Cerebellar nuclear complex (tissue), 1 donor: ENCODE results near the gene KREMEN2.
A peak's percentile ranks its signal among the peaks of the same experiment; 100 is the strongest.
"Not testable (repeated sequence)": the region's sequence is repeated elsewhere in the genome, so short reads cannot be mapped to it uniquely, and the experiment has no call there.

Experiments
- DNase-seq, 2 experiments: peaks; one replicate each; lab custom pipeline; 2025; lab: John Stamatoyannopoulos, UW

The KREMEN2 gene, protein sequence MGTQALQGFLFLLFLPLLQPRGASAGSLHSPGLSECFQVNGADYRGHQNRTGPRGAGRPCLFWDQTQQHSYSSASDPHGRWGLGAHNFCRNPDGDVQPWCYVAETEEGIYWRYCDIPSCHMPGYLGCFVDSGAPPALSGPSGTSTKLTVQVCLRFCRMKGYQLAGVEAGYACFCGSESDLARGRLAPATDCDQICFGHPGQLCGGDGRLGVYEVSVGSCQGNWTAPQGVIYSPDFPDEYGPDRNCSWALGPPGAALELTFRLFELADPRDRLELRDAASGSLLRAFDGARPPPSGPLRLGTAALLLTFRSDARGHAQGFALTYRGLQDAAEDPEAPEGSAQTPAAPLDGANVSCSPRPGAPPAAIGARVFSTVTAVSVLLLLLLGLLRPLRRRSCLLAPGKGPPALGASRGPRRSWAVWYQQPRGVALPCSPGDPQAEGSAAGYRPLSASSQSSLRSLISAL

DNA sequence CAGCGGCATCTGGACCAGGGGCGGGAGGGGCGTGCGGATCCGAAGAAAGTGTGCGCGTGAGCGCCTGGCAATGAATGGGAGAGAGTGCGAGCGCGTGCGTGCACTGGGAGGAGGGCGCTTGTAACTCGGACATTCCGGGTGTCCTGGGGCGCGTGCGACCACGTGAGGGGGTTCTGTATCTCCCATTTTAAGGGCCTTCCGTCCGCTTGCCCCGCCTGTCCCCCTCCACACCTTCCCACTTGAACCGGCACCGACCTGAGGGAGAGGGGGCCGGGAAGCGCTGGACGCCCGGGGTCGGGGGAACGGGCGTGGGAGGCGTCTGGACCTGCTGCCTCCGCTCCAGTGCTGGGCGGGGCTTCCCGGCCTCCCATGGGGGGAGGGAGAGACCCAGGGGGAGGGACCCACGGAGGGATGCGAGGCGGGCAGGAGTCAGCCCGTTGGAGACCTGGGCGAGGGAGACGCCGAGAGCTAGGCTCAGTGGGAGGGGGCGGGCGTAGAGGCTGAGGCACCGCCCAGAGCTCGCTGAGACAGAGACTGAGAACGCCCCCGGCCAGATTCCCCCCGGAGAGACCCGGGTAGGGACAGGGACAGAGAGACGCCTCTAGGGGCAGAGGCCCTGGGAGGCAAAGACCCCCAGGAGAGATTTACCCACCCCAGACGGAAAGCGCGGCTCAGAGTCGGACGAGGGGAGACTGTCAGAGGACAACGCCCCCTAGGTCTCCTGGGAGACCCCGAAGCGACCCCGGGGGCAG, at the start of gene KREMEN2:
Gene KREMEN2 (plus strand): TSS at position 553 of the 752 bp plus-strand sequence. CDS start 246 bp downstream, outside the sequence.
- DNase-seq = no peak

DNA sequence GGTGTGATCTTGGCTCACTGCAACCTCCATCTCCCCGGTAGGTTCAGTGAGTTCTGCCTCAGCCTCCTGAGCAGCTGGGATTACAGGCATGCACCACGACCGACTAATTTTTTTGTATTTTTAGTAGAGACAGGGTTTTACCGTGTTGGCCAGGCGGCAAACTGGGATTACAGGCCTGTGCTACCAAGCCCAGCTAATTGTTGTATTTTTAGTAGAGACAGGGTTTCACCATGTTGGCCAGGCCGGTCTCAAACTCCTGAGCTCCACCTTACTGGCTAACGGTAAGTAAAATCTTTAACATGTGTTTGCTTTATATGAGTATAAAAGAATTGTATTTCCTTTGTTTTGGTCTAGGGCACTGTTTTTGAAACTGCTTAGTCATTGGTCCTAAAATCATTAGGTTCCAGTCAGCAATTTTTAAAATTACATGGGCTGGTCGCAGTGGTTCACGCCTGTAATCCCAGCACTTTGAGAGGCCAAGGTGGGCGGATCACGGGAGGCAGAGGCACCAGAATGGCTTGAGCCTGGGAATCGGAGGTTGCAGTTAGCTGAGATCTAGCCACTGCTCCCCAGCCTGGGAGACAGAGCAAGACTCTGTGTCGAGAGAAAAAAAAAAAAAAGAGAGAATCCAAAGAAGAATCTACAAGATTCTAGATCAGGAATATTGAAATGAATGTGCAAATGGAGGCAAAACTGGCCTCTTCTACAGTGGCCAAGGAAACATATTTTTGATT, 48.7 kb upstream of the KREMEN2 start:
- DNase-seq = no peak

DNA sequence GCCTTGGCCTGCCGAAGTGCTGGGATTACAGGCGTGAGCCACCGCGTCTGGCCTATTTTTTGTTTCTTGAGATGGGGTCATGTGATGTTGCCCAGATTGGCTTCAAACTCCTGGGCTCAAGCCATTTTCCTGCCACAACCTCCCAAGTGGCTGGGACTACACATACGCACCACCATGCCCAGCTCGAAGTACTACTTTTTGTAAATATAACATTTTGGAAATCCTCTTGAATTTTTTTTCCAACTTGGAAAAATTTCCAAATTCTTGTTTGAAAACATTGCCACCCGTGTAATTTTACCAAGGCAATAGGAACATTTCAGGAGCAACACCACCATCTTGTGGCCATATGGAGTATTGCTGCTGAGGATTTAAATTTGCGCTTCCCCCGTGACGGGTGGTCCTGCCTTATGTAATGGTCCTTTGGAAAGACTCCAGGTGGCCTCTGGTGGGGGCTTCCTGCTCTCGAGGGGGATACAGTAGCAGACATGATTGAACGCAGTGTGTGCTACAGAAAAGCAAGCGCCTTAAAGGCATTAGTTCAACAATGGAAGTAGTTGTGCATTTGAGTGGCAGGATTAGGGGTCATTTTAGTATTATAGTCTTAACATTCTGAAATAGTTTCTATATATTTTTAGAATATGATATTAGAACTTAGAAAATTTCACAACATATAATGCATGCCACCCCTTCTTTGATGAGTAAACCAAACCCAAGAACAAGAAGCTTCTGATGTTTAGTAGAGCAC, 44.4 kb upstream of the KREMEN2 start:
- peak in 1 of 2 experiments; percentile 62 for DNase-seq

DNA sequence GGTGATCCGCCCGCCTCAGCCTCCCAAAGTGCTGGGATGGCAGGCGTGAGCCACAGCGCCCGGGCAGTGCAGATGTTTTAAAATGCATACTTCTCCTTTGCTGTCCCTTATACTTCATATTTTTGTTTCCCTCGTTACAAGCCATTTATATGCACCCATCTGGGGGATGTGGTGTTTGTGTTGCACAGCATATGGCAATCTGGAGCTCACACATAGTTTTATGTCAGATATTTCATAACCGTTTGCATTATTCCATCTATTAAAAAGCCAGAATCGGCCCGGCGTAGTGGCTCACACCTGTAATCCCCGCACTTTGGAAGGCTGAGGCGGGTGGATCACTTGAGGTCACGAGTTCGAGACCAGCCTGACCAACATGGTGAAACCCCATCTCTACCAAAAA, 40.6 kb upstream of the KREMEN2 start:
- DNase-seq = no peak

DNA sequence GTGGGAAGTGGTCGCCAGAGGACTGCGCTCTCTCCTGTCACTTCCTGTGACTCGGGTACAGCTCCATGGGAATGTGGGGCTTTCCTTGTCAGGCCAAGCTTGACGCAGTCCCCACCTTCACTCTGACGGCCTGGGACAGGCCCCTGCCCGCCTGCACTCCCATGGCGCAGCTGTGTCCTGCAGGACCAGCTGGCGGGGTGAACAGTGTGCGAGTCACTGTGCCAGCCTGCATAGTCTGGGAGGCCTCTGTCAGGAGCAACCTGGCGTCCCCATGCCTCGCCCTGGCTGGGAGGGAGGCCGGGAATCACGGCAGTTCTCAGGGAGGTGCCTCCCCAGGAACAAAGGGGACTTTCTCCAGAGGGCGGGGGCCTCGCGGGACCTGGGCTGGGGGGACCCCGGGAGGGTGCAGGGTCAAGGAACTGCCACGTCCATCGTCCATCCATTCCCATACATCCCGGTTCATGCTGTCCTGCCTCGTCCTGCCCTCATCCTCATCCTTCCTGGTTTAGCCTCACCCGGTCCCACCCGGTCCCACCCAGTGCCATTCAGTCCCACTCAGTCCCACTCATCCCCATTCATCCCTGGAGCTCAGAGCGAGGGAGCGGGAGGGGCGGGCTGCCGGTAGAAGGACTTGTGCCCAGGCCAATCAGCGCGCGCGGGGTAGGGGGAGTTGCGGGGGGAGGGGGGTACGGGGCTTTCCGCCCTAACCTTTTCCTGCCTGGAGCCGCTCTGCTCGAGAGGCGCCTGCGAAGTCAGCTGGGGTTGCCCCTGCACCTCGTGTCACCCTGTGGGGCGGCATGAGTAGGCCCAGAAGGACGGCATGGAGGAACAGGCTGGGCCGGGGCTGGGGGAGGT, 38.9 kb upstream of the KREMEN2 start:
- DNase-seq = no peak

DNA sequence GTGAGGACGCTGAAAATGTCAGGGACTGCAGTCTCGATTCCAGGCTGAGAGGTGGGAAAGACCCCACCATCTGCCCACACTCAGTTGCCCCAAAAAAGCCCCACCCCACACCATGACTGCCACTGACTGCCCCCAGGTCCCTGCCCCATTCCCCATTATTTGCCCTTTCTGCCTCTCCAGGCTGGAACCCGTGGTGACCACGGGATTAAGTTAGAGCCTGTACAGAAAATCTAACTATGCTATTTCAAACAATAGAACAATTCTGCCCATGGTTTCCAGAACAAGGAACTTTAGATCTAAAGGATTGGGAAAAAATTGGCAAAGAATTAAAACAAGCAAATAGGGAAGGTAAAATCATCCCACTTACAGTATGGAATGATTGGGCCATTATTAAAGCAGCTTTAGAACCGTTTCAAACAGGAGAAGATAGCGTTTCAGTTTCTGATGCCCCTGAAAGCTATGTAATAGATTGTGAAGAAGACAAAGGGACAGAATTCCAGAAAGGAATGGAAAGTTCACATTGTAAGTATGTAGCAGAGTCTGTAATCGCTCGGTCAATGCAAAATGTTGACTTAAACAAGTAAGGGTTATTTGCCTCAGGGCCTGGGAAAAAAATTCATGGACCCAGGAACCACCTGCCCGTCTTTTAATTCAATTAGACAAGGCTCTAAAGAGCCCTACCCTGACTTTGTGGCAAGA, 38.0 kb upstream of the KREMEN2 start:
- no peak for DNase-seq

DNA sequence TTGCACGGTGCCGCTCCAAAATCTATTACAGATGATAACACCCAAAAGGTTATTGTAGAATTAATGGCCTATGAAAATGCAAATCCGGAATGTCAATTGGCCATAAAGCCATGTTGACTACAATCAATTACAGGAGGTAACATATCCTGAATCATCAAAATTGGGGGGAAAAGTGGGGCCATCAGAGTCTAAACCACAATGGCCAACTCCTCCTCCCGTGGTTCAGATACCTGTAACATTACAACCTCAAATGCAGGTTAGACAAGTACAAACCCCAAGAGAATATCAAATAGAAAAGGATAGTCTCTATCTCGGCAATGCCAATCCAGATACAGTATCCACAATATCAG, 37.5 kb upstream of the KREMEN2 start:
- no peak for DNase-seq

DNA sequence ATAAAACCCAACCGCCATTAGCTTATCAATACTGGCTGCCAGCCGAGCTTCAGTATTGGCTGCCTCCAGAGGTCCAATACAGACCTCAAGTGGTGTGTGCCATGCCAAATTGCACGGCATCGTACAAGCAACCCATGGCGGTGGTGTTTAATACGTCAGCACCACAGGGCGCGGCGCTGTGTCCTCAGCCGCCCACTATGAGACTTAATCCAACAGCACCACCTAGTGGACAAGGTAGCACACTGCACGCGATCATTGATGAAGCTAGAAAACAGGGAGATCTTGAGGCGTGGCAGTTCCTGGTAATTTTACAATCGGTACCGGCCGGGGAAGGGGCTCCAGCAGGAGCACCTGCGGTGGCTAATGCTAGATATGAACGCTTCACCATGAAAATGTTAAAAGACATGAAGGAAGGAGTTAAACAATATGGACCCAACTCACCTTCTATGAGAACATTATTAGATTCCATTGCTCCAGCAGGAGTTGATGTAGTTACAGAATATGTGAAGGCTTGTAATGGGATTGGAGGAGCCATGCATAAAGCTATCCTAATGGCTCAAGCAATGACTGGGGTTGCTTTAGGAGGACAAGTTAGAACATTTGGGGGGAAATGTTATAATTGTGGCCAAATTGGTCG, 36.9 kb upstream of the KREMEN2 start:
- DNase-seq = peak in 1 of 2 experiments; percentile 49

DNA sequence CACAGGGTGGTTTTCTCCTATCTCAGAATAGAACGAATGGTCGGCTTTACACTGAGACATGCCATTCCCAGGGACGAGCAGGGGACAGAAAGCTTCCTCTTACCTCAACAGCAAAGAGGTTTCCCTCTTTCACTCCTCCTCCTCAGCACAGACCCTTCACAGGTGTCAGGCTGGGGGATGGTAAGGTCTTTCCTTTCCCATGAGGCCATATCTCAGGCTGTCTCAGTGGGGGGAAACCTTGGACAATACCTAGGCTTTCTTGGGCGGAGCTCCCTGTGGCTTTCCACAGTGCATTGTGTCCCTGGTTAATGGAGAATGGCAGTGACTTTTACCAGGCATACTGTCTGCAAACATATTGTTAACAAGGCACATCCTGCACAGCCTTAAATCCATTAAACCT, 35.9 kb upstream of the KREMEN2 start:
- not testable (repeated sequence) for DNase-seq

DNA sequence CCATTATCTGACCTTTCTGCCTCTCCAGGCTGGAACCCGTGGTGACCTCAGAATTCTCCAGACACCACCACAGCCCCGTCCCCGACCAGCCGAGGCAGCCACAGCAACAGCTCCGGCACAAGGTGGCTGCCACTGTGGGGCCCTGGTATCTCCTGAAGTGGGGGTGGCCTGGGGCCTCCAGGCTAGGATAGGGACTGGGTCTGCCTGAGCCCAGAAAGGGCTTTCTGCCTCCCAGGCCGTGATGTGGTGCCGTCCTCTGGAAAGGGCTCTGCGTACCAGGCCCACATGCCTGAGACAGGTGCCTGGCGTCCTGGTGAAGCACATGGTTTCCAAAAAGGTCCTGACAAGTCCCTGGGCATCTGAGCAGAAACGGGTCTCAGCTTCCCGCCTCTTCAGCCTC, 35.3 kb upstream of the KREMEN2 start:
- DNase-seq = no peak

DNA sequence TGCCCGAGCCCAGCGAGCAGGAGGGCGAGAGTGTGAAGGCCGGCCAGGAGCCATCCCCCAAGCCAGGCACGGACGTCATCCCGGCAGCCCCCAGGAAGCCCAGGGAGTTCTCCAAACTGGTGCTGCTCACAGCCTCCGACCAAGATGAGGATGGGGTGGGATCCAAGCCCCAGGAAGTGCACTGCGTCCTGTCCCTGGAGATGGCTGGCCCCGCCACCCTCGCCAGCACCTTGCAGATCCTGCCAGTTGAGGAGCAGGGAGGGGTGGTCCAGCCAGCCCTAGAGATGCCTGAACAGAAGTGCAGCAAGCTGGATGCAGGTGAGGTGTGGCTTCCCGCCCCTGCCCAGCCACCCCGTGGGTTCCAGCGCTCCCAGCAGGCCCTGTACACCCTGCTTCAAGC, 34.4 kb upstream of the KREMEN2 start:
- DNase-seq = no peak

DNA sequence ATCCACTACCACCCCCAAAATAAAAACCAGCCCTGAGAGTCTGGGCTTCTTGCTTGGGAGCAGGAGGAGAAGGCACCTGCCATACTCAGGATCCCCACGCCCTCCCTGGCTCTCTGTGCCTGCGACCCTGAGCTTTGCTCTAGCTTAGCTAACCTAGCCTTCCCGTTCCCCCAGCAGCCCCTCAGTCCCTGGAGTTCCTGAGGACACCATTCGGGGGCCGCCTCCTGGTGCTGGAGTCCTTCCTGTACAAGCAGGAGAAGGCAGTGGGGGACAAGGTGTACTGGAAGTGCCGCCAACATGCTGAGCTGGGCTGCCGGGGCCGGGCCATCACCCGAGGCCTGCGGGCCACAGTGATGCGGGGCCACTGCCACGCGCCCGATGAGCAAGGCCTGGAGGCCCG, 33.8 kb upstream of the KREMEN2 start:
- no peak for DNase-seq

DNA sequence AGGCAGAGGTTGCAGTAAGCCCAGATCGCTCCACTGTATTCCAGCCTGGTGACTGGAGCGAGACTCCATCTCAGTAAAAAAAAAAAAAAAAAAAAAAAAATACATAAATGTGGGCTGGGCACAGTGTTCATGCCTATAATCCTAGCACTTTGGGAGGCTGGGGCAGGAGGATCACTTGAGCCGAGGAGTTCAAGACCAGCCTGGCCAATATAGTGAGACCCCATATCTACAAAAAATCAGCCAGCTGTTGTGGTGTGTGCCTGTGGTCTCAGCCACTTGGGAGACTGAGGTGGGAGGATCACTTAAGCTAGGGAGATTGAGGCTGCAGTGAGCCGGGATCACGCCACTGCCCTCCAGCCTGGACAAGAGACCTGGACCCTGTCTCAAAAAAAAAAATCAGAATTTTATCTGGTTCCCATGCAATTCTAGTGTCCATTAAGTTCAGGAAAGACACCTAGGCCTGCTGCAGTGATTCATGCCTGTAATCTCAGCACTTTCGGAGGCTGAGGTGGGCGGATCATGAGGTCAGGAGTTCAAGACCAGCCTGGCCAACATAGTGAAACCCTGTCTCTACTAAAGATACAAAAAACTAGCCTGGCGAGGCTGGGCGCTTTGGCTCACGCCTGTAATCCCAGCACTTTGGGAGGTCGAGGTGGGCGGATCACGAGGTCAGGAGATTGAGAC, 32.7 kb upstream of the KREMEN2 start:
- DNase-seq = not testable (repeated sequence)

DNA sequence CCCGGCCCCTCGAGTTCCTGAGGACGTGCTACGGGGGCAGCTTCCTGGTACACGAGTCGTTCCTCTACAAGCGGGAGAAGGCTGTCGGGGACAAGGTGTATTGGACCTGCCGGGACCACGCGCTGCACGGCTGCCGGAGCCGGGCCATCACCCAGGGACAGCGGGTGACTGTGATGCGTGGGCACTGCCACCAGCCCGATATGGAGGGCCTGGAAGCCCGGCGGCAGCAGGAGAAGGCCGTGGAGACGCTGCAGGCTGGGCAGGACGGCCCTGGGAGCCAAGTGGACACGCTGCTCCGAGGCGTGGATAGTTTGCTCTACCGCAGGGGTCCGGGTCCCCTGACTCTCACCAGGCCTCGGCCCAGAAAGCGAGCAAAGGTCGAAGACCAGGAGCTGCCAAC, 30.9 kb upstream of the KREMEN2 start:
- no peak for DNase-seq

DNA sequence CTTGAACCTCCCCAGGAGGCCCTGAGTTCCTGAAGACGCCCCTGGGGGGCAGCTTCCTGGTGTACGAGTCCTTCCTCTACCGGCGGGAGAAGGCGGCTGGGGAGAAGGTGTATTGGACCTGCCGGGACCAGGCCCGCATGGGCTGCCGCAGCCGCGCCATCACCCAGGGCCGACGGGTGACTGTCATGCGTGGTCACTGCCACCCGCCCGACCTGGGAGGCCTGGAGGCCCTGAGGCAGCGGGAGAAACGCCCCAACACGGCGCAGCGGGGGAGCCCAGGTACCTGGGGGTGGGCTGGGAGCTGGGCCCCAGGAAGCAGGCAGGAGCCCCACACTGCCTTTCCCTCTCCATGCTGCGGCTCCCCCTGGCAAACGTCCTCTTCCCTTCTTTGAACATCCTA, 30.4 kb upstream of the KREMEN2 start:
- DNase-seq = no peak

DNA sequence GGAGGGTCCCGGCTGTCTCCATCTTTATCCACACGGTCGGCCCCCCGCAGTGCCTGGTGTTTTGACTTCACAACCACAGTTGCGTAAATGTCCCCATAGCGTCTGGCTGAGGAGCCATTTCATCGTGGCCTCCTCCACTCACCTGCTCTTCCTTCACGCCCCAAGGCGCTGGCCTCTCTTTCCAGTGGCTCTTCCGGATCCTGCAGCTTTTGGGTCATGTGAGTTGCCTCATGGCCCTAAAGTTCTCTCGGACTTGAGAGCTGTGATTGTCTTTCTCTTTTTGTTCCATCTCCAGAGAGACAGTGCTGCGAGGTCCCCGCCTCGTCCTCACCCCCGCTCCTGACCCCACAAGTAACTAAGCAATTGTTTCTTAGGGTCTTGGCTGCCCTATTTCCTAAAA, 29.6 kb upstream of the KREMEN2 start:
- DNase-seq = no peak

DNA sequence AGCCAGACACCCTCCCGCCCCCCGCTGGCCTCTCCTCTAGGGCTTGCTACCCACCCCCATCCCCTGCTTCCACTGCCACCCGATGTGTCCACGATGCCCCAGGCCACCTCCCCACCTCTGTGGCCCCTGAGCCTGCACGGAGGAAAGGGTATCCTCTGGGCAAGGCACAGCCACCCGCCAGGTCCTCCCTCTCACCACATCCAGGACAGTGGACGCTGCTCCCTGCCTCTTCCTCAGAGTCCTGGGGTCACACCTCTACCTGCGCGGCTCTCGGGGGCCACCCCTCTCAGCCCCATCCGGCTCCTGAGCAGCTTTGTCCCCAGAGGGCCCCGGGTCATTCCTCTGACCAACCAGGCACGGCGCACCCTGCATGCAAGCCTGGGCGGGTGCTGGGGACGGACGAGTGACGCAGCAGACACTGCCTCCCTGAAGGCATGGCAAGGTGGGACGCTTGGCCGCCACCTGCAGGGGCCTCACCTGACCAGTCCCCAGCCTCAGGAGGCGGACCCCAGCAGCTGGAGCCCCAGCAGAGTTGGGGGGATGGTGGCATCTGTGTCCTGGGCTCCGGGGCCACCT, 27.6 kb upstream of the KREMEN2 start:
- no peak for DNase-seq

DNA sequence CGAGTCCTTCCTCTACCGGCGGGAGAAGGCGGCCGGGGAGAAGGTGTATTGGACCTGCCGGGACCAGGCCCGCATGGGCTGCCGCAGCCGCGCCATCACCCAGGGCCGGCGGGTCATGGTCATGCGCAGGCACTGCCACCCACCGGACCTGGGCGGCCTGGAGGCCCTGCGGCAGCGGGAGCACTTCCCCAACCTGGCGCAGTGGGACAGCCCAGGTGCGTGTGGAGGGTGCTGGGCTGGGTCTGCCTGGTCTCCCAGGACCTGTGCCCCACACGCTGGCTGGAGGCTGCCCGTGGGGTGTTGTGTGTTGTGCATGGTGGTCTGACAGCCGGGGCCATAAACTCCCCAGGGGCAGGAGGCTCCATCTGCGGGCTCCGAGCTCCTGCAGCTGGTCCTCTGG, 26.9 kb upstream of the KREMEN2 start:
- no peak for DNase-seq

DNA sequence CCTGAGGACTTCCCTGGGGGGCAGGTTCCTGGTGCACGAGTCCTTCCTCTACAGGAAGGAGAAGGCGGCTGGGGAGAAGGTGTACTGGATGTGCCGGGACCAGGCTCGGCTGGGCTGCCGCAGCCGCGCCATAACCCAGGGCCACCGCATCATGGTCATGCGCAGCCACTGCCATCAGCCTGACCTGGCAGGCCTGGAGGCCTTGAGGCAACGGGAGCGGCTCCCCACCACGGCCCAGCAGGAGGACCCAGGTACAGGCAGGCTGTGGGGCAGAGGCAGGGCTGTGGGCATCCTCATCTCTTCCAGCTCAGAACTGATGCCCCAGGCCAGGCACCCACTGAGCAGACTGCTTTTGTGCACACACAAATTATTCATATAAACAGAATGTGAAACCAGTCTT, 25.9 kb upstream of the KREMEN2 start:
- no peak for DNase-seq
